ENCODE data around the gene SLC24A3. TPM values are rescaled to one million over a fixed set of nuclear protein-coding genes. Genes with fewer than 3 reads are reported as not detected.
"Not testable (repeated sequence)": the region's sequence is repeated elsewhere in the genome, so short reads cannot be mapped to it uniquely, and the experiment has no call there.

The SLC24A3 gene
- total RNA-seq, 1 experiment from 2014 or later, result 0.14 TPM

- Histone ChIP-seq H3K4me3 (ENCODE audit: low read depth, low read length) (no peak overlapping the region), H3K36me3 (ENCODE audit: control insufficient read depth, insufficient read depth, low read length) (no peaks in the 10 kb centered on the region), H3K4me1 (peaks cover 15% of the 10 kb centered on the region), H3K27me3 (replicated peaks; ENCODE audit: control insufficient read depth, insufficient read depth, low read length) (no peaks in the 10 kb centered on the region), H3K9me3 (peaks cover 19% of the 10 kb centered on the region)
- TF ChIP-seq CTCF (IDR thresholded peaks at IDR 0.05; ENCODE audit: insufficient read depth in 1 of 2, low read depth in 1 of 2, low read length in 1 of 2, severe bottlenecking in 1 of 2, unreplicated experiment in 1 of 2), result no peak
- Mint-ChIP-seq H3K27ac (ENCODE audit: unreplicated experiment) (no peak overlapping the region), H3K36me3 (ENCODE audit: insufficient read depth, unreplicated experiment) (peaks cover 4% of the 10 kb centered on the region), H3K27me3 (ENCODE audit: insufficient read depth, unreplicated experiment) (no peaks in the 10 kb centered on the region), H3K9me3 (ENCODE audit: unreplicated experiment) (peaks cover 23% of the 10 kb centered on the region), H3K4me1 (ENCODE audit: low read depth, unreplicated experiment) (peaks cover 29% of the 10 kb centered on the region), H3K4me3 (ENCODE audit: unreplicated experiment) (no peak overlapping the region)
- no peak for DNase-seq
- CTCF ChIA-PET, result no interaction called here
- intact Hi-C loops (cut with micrococcal nuclease; ENCODE audit: unreplicated experiment), result no loop called here
- POLR2A ChIA-PET, result no interaction called here
- no TSS peak for BruUV-seq (replicated peaks)
These were observed 537.2 kb downstream of the SLC24A3 start for GRCh38 chr20:19749618-19750071.

GRCh38 chr20:19750101-19750606, 537.7 kb downstream of the SLC24A3 start:
- Mint-ChIP-seq H3K36me3 (ENCODE audit: insufficient read depth, unreplicated experiment) (peaks cover 4% of the 10 kb centered on the region), H3K27me3 (ENCODE audit: insufficient read depth, unreplicated experiment) (no peaks in the 10 kb centered on the region), H3K27ac (ENCODE audit: unreplicated experiment) (no peak overlapping the region), H3K4me1 (ENCODE audit: low read depth, unreplicated experiment) (peaks cover 34% of the 10 kb centered on the region), H3K9me3 (ENCODE audit: unreplicated experiment) (peaks cover 20% of the 10 kb centered on the region), H3K4me3 (ENCODE audit: unreplicated experiment) (no peak overlapping the region)
- CTCF ChIA-PET, result no interaction called here
- Histone ChIP-seq H3K9me3 (peaks cover 16% of the 10 kb centered on the region), H3K4me3 (ENCODE audit: low read depth, low read length) (no peak overlapping the region), H3K4me1 (peaks cover 15% of the 10 kb centered on the region), H3K36me3 (ENCODE audit: control insufficient read depth, insufficient read depth, low read length) (no peaks in the 10 kb centered on the region), H3K27me3 (replicated peaks; ENCODE audit: control insufficient read depth, insufficient read depth, low read length) (no peaks in the 10 kb centered on the region)
- TF ChIP-seq CTCF (IDR thresholded peaks at IDR 0.05; ENCODE audit: insufficient read depth in 1 of 2, low read depth in 1 of 2, low read length in 1 of 2, severe bottlenecking in 1 of 2, unreplicated experiment in 1 of 2), result no peak
- intact Hi-C loops (cut with micrococcal nuclease; ENCODE audit: unreplicated experiment), result no loop called here
- no peak for DNase-seq
- POLR2A ChIA-PET, result no interaction called here
- no TSS peak for BruUV-seq (replicated peaks)

GRCh38 chr20:19750907-19751636, 538.6 kb downstream of the SLC24A3 start:
- DNase-seq, result no peak
- Mint-ChIP-seq H3K4me3 (ENCODE audit: unreplicated experiment) (no peak overlapping the region), H3K9me3 (ENCODE audit: unreplicated experiment) (peaks cover 16% of the 10 kb centered on the region), H3K27me3 (ENCODE audit: insufficient read depth, unreplicated experiment) (no peaks in the 10 kb centered on the region), H3K4me1 (ENCODE audit: low read depth, unreplicated experiment) (peaks cover 37% of the 10 kb centered on the region), H3K27ac (ENCODE audit: unreplicated experiment) (peak overlapping the region; percentile 59), H3K36me3 (ENCODE audit: insufficient read depth, unreplicated experiment) (peaks cover 4% of the 10 kb centered on the region)
- peaks cover 15% of the 10 kb centered on the region for H3K4me1 ChIP-seq
- H3K9me3 ChIP-seq, result peaks cover 7% of the 10 kb centered on the region; the same call in 1 of the 2 replicates
- BruUV-seq (replicated peaks), result no TSS peak
- H3K36me3 ChIP-seq (ENCODE audit: control insufficient read depth, insufficient read depth, low read length), result no peaks in the 10 kb centered on the region
- CTCF ChIA-PET, result no interaction called here
- TF ChIP-seq CTCF (IDR thresholded peaks at IDR 0.05; ENCODE audit: insufficient read depth in 1 of 2, low read depth in 1 of 2, low read length in 1 of 2, severe bottlenecking in 1 of 2, unreplicated experiment in 1 of 2), result no peak
- intact Hi-C loops (cut with micrococcal nuclease; ENCODE audit: unreplicated experiment), result no loop called here
- H3K27me3 ChIP-seq (replicated peaks; ENCODE audit: control insufficient read depth, insufficient read depth, low read length), result no peaks in the 10 kb centered on the region
- POLR2A ChIA-PET, result no interaction called here
- no peak overlapping the region for H3K4me3 ChIP-seq (ENCODE audit: low read depth, low read length)

- H3K4me3 Mint-ChIP-seq (ENCODE audit: unreplicated experiment), result peak overlapping the region; percentile 60
- CTCF ChIA-PET; H3K36me3 ChIP-seq (ENCODE audit: control insufficient read depth, insufficient read depth, low read length); H3K9me3 Mint-ChIP-seq (ENCODE audit: unreplicated experiment); DNase-seq; intact Hi-C loops (cut with micrococcal nuclease; ENCODE audit: unreplicated experiment); BruUV-seq (replicated peaks); POLR2A ChIA-PET; H3K27ac Mint-ChIP-seq (ENCODE audit: unreplicated experiment); H3K4me3 ChIP-seq (ENCODE audit: low read depth, low read length); H3K9me3 ChIP-seq; H3K27me3 Mint-ChIP-seq (ENCODE audit: insufficient read depth, unreplicated experiment); H3K27me3 ChIP-seq (replicated peaks; ENCODE audit: control insufficient read depth, insufficient read depth, low read length): not testable (repeated sequence)
- H3K4me1 Mint-ChIP-seq (ENCODE audit: low read depth, unreplicated experiment), result peaks cover 48% of the 10 kb centered on the region
- peaks cover 20% of the 10 kb centered on the region for H3K4me1 ChIP-seq
- H3K36me3 Mint-ChIP-seq (ENCODE audit: insufficient read depth, unreplicated experiment), result peaks cover 13% of the 10 kb centered on the region
These were observed 541.8 kb downstream of the SLC24A3 start for GRCh38 chr20:19754201-19754600.
